NCI-H1092 (cell line): ENCODE data around the gene ELMO1.

Experiments
- DNase-seq: peaks from one replicate; lab custom pipeline; 2025; lab: John Stamatoyannopoulos, UW

ELMO1 gene

GRCh38 chr7:37216156-37216852 lies 232.4 kb downstream of the ELMO1 start:
- DNase-seq: no peak

- no peak for DNase-seq
Measured at GRCh38 chr7:37215290-37215923, 233.3 kb downstream of the ELMO1 start.

- peak; percentile 59 for DNase-seq
Measured at GRCh38 chr7:37212556-37212955, 236.1 kb downstream of the ELMO1 start.

GRCh38 chr7:37212051-37212450 lies 236.6 kb downstream of the ELMO1 start:
- DNase-seq: no peak

- no peak for DNase-seq
Measured at GRCh38 chr7:37211097-37211880, 237.4 kb downstream of the ELMO1 start.

GRCh38 chr7:37209195-37209594 lies 239.5 kb downstream of the ELMO1 start:
- DNase-seq: no peak

GRCh38 chr7:37208528-37208927 lies 240.1 kb downstream of the ELMO1 start:
- no peak for DNase-seq

GRCh38 chr7:37206192-37206591 lies 242.5 kb downstream of the ELMO1 start:
- no peak for DNase-seq

- no peak for DNase-seq
Measured at GRCh38 chr7:37205451-37205850, 243.2 kb downstream of the ELMO1 start.

GRCh38 chr7:37201876-37202198 lies 246.8 kb downstream of the ELMO1 start:
- no peak for DNase-seq

GRCh38 chr7:37201003-37201875 lies 247.4 kb downstream of the ELMO1 start:
- peak; percentile 71 for DNase-seq

GRCh38 chr7:37198906-37199485 lies 249.7 kb downstream of the ELMO1 start:
- peak; percentile 68 for DNase-seq

GRCh38 chr7:37198041-37198905 lies 250.4 kb downstream of the ELMO1 start:
- DNase-seq: no peak

- no peak for DNase-seq
Measured at GRCh38 chr7:37197108-37197507, 251.6 kb downstream of the ELMO1 start.

- DNase-seq: no peak
Measured at GRCh38 chr7:37196676-37197075, 252.0 kb downstream of the ELMO1 start.

- no peak for DNase-seq
Measured at GRCh38 chr7:37195388-37195787, 253.3 kb downstream of the ELMO1 start.

- no peak for DNase-seq
Measured at GRCh38 chr7:37194943-37195342, 253.7 kb downstream of the ELMO1 start.

GRCh38 chr7:37193775-37194135 lies 254.9 kb downstream of the ELMO1 start:
- no peak for DNase-seq

- no peak for DNase-seq
Measured at GRCh38 chr7:37193087-37193774, 255.4 kb downstream of the ELMO1 start.

- DNase-seq: no peak
Measured at GRCh38 chr7:37191797-37192196, 256.9 kb downstream of the ELMO1 start.
